HG02885 (cell line): ENCODE data around the gene EML6.
A peak's percentile ranks its signal among the peaks of the same experiment; 100 is the strongest.
"Not testable (repeated sequence)": the region's sequence is repeated elsewhere in the genome, so short reads cannot be mapped to it uniquely, and the experiment has no call there.

Source experiments
- ATAC-seq: cut with Tn5 transposase; IDR thresholded peaks from one replicate; pipeline ENCODE4 v1.9.1; 2021; ENCODE audit warnings: mild to moderate bottlenecking; ENCODE audit not compliant: unreplicated experiment, poor library complexity

The EML6 gene

GRCh38 chr2:54867457-54867856, 144.0 kb downstream of the EML6 start:
- ATAC-seq = peak; percentile 59

GRCh38 chr2:54871457-54872107, 148.1 kb downstream of the EML6 start:
- ATAC-seq = no peak

GRCh38 chr2:54872780-54873179, 149.3 kb downstream of the EML6 start:
- ATAC-seq = no peak

GRCh38 chr2:54873236-54873635, 149.8 kb downstream of the EML6 start:
- ATAC-seq = not testable (repeated sequence)

- no peak for ATAC-seq
These were observed 153.3 kb downstream of the EML6 start for GRCh38 chr2:54876764-54877163.

- ATAC-seq = no peak
These were observed 154.7 kb downstream of the EML6 start for GRCh38 chr2:54878182-54878581.

- ATAC-seq = no peak
These were observed 155.6 kb downstream of the EML6 start for GRCh38 chr2:54879032-54879431.

- no peak for ATAC-seq
These were observed 156.3 kb downstream of the EML6 start for GRCh38 chr2:54879598-54880332.

- no peak for ATAC-seq
These were observed 157.0 kb downstream of the EML6 start for GRCh38 chr2:54880428-54880827.

GRCh38 chr2:54881759-54882158, 158.3 kb downstream of the EML6 start:
- ATAC-seq = no peak

GRCh38 chr2:54885891-54886290, 162.4 kb downstream of the EML6 start:
- no peak for ATAC-seq

- ATAC-seq = no peak
These were observed 164.5 kb downstream of the EML6 start for GRCh38 chr2:54887850-54888545.

- ATAC-seq = no peak
These were observed 165.6 kb downstream of the EML6 start for GRCh38 chr2:54889053-54889452.

- ATAC-seq = no peak
These were observed 168.4 kb downstream of the EML6 start for GRCh38 chr2:54891909-54892308.

- no peak for ATAC-seq
These were observed 171.0 kb downstream of the EML6 start for GRCh38 chr2:54894467-54894866.

- ATAC-seq = no peak
These were observed 172.3 kb downstream of the EML6 start for GRCh38 chr2:54895730-54896129.

- ATAC-seq = no peak
These were observed 174.2 kb downstream of the EML6 start for GRCh38 chr2:54897420-54898310.

GRCh38 chr2:54898456-54899226, 175.2 kb downstream of the EML6 start:
- no peak for ATAC-seq

- no peak for ATAC-seq
These were observed 176.2 kb downstream of the EML6 start for GRCh38 chr2:54899576-54900200.
